ENCODE results near the gene SERGEF. TPM values are rescaled to one million over a fixed set of nuclear protein-coding genes. Genes with fewer than 3 reads are reported as not detected.
A peak's percentile ranks its signal among the peaks of the same experiment; 100 is the strongest.

Gene SERGEF
- polyA plus RNA-seq, 1 of the 3 experiments (the other 2 are of a cell fraction), result 23.1 TPM

DNA sequence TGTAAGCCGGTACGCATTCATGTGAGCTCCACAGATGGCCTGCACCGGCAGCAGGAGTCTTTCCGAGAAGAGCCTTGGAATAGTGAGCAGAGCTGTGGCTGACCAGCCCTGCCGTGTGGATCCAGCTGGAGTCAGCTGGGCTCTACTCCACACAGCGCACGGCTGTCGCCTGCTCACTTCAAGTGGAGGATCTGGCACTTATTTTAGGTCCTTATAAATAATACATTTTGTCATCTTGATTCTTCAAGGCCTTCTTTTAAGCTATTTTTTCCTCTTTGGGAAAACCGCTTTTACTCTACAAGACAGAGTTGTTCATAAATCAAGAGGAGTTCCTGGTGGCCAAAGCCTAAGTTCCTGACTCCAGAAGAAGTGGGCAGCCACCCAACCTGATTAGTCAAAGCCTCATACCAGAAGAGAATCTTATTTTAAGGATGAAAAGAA is 184.5 kb downstream of the SERGEF start:
- 78% methylated on average over 7 of the region's 9 CpGs for WGBS (ENCODE audit: low lambda C conversion rate)
- no peaks in the 10 kb centered on the region for H3K9me2 ChIP-seq
- H3K4me3 ChIP-seq (ENCODE audit: low read depth in 2 of 2, low read length in 1 of 2), result no peak overlapping the region
- POLR2A ChIA-PET, result no interaction called here
- TF ChIP-seq PBX3 (IDR thresholded peaks at IDR 0.05) (0 out of 2 replicates have a peak, but pooled peaks have one; percentile 15), TCF12 (IDR thresholded peaks at IDR 0.05) (peak; percentile 55; the same call in 1 of the 2 replicates), ZBTB33 (IDR thresholded peaks at IDR 0.05; ENCODE audit: borderline replicate concordance, low read depth) (no peak)
- CTCF ChIA-PET, result interaction anchor here (0.9 to 6.9 kb wide), 8 partner anchors 8 to 150 kb away, joined by 3 to 39 read pairs (median 6); no protein-coding TSS in a partner anchor
- H3K4me1 ChIP-seq (ENCODE audit: control insufficient read depth in 1 of 2, insufficient read depth in 2 of 2, low read depth in 1 of 2, low read length in 1 of 2), result no peaks in the 10 kb centered on the region; a peak in 1 of 4 replicates
- no peak overlapping the region for H3K4me2 ChIP-seq
- no peaks in the 10 kb centered on the region for H3K79me2 ChIP-seq (ENCODE audit: insufficient read depth)
- H4K20me1 ChIP-seq (ENCODE audit: insufficient read depth), result no peaks in the 10 kb centered on the region
- no peaks in the 10 kb centered on the region for H3K9me3 ChIP-seq
- H3K27ac ChIP-seq (ENCODE audit: low read depth in 2 of 2, low read length in 1 of 2), result peak overlapping the region in 1 of 2 experiments; percentile 69; a peak in 1 of 4 replicates
- no peak for DNase-seq
- no peaks in the 10 kb centered on the region for H3K27me3 ChIP-seq (ENCODE audit: insufficient read depth)
- no peaks in the 10 kb centered on the region for H3K36me3 ChIP-seq (replicated peaks in 1 of 2; ENCODE audit: control insufficient read depth in 1 of 2, insufficient read depth in 2 of 2, low read length in 1 of 2)
- no peak overlapping the region for H3K9ac ChIP-seq
- no peak overlapping the region for H2AFZ ChIP-seq (ENCODE audit: low read depth)
- H3F3A ChIP-seq (replicated peaks; ENCODE audit: insufficient read depth), result peaks cover 3% of the 10 kb centered on the region

GRCh38 chr11:17827006-17827405 is 185.8 kb downstream of the SERGEF start:
- Histone ChIP-seq H3K9ac (no peak overlapping the region), H3K27me3 (ENCODE audit: insufficient read depth) (no peaks in the 10 kb centered on the region), H3F3A (replicated peaks; ENCODE audit: insufficient read depth) (peaks cover 3% of the 10 kb centered on the region), H4K20me1 (ENCODE audit: insufficient read depth) (no peaks in the 10 kb centered on the region), H2AFZ (ENCODE audit: low read depth) (no peak overlapping the region), H3K36me3 (replicated peaks in 1 of 2; ENCODE audit: control insufficient read depth in 1 of 2, insufficient read depth in 2 of 2, low read length in 1 of 2) (no peaks in the 10 kb centered on the region), H3K4me2 (no peak overlapping the region), H3K9me3 (no peaks in the 10 kb centered on the region), H3K4me3 (ENCODE audit: low read depth in 2 of 2, low read length in 1 of 2) (no peak overlapping the region), H3K79me2 (ENCODE audit: insufficient read depth) (no peaks in the 10 kb centered on the region), H3K9me2 (no peaks in the 10 kb centered on the region), H3K27ac (ENCODE audit: low read depth in 2 of 2, low read length in 1 of 2) (no peak overlapping the region; a peak in 1 of 4 replicates), H3K4me1 (ENCODE audit: control insufficient read depth in 1 of 2, insufficient read depth in 2 of 2, low read depth in 1 of 2, low read length in 1 of 2) (peaks cover 3 to 5% of the 10 kb centered on the region in 2 experiments; a peak in 2 of 4 replicates)
- TF ChIP-seq RAD21 (IDR thresholded peaks at IDR 0.05; ENCODE audit: low read length), result peak; percentile 63
- no peak for TF ChIP-seq CHD2 (IDR thresholded peaks at IDR 0.05; ENCODE audit: low read length, partially characterized antibody)
- TF ChIP-seq SMC3 (IDR thresholded peaks at IDR 0.05; ENCODE audit: low read depth, low read length), result peak; percentile 43
- TF ChIP-seq, protein P1, sequence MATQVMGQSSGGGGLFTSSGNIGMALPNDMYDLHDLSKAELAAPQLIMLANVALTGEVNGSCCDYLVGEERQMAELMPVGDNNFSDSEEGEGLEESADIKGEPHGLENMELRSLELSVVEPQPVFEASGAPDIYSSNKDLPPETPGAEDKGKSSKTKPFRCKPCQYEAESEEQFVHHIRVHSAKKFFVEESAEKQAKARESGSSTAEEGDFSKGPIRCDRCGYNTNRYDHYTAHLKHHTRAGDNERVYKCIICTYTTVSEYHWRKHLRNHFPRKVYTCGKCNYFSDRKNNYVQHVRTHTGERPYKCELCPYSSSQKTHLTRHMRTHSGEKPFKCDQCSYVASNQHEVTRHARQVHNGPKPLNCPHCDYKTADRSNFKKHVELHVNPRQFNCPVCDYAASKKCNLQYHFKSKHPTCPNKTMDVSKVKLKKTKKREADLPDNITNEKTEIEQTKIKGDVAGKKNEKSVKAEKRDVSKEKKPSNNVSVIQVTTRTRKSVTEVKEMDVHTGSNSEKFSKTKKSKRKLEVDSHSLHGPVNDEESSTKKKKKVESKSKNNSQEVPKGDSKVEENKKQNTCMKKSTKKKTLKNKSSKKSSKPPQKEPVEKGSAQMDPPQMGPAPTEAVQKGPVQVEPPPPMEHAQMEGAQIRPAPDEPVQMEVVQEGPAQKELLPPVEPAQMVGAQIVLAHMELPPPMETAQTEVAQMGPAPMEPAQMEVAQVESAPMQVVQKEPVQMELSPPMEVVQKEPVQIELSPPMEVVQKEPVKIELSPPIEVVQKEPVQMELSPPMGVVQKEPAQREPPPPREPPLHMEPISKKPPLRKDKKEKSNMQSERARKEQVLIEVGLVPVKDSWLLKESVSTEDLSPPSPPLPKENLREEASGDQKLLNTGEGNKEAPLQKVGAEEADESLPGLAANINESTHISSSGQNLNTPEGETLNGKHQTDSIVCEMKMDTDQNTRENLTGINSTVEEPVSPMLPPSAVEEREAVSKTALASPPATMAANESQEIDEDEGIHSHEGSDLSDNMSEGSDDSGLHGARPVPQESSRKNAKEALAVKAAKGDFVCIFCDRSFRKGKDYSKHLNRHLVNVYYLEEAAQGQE (IDR thresholded peaks at IDR 0.05; ENCODE audit: low read depth, low read length), result no peak
- peak; percentile 37 for TF ChIP-seq CTCF (IDR thresholded peaks at IDR 0.05)
- no peak for TF ChIP-seq POLR2AphosphoS5 (IDR thresholded peaks at IDR 0.05; ENCODE audit: low read depth, low read length)
- no peak for TF ChIP-seq USF1 (IDR thresholded peaks at IDR 0.05; ENCODE audit: borderline replicate concordance, low read depth)
- no peak for TF ChIP-seq IRF3 (IDR thresholded peaks at IDR 0.05; ENCODE audit: low read depth, low read length)
- no peak for TF ChIP-seq NFIC (IDR thresholded peaks at IDR 0.05; ENCODE audit: borderline replicate concordance)
- POLR2A ChIA-PET, result no interaction called here
- DNase-seq, result peak; percentile 33
- 93% methylated on average over 5 of the region's 5 CpGs for WGBS (ENCODE audit: low lambda C conversion rate)
- CTCF ChIA-PET, result interaction anchor here (0.8 to 6.9 kb wide), 15 partner anchors 9 to 159 kb away, joined by 3 to 39 read pairs (median 5); no protein-coding TSS in a partner anchor

Measured in SK-N-SH (cell line).